GM21528 (cell line): ENCODE measurements around the gene MGRN1.
"Not testable (repeated sequence)": the region's sequence is repeated elsewhere in the genome, so short reads cannot be mapped to it uniquely, and the experiment has no call there.

Experiments
- ATAC-seq: cut with Tn5 transposase; IDR thresholded peaks from one replicate; pipeline ENCODE4 v1.9.1; 2021; ENCODE audit warnings: mild to moderate bottlenecking, moderate library complexity; ENCODE audit not compliant: unreplicated experiment, low FRiP score

Gene MGRN1

GRCh38 chr16:4714996-4715395 lies 90.4 kb downstream of the MGRN1 start:
- no peak for ATAC-seq

- no peak for ATAC-seq
These were observed 93.8 kb downstream of the MGRN1 start for GRCh38 chr16:4718466-4718865.

- ATAC-seq, result no peak
These were observed 98.6 kb downstream of the MGRN1 start for GRCh38 chr16:4723071-4723767.

- ATAC-seq, result no peak
These were observed 100.1 kb downstream of the MGRN1 start for GRCh38 chr16:4724661-4725270.

- no peak for ATAC-seq
These were observed 102.0 kb downstream of the MGRN1 start for GRCh38 chr16:4726616-4727015.

GRCh38 chr16:4728676-4729075 lies 104.0 kb downstream of the MGRN1 start:
- no peak for ATAC-seq

GRCh38 chr16:4729876-4730275 lies 105.2 kb downstream of the MGRN1 start:
- no peak for ATAC-seq

- no peak for ATAC-seq
These were observed 108.7 kb downstream of the MGRN1 start for GRCh38 chr16:4733211-4733742.

GRCh38 chr16:4733747-4734062 lies 109.1 kb downstream of the MGRN1 start:
- ATAC-seq, result peak; percentile 7

- peak; percentile 80 for ATAC-seq
These were observed 109.6 kb downstream of the MGRN1 start, which contains the start of the genes ANKS3 and DNAAF8 for GRCh38 chr16:4734063-4734729. ANKS3 (minus strand) TSS chr16:4734271; CDS start chr16:4730149, 4,122 bp downstream. DNAAF8 (plus strand) TSS chr16:4734537; CDS start chr16:4736515, 1,978 bp downstream.

- peak; percentile 66 for ATAC-seq
These were observed 110.3 kb downstream of the MGRN1 start for GRCh38 chr16:4734730-4735535.

GRCh38 chr16:4736546-4736945 lies 111.9 kb downstream of the MGRN1 start:
- no peak for ATAC-seq

GRCh38 chr16:4737545-4737944 lies 112.9 kb downstream of the MGRN1 start:
- no peak for ATAC-seq

GRCh38 chr16:4738370-4738769 lies 113.7 kb downstream of the MGRN1 start:
- not testable (repeated sequence) for ATAC-seq
